NCI-H1092 treated with DMSO at 0.1 percent for 48 hours (cell line): ENCODE results near the gene STC2.

Experiments
- DNase-seq: peaks from one replicate; lab custom pipeline; 2025; lab: John Stamatoyannopoulos, UW

The STC2 gene

DNA sequence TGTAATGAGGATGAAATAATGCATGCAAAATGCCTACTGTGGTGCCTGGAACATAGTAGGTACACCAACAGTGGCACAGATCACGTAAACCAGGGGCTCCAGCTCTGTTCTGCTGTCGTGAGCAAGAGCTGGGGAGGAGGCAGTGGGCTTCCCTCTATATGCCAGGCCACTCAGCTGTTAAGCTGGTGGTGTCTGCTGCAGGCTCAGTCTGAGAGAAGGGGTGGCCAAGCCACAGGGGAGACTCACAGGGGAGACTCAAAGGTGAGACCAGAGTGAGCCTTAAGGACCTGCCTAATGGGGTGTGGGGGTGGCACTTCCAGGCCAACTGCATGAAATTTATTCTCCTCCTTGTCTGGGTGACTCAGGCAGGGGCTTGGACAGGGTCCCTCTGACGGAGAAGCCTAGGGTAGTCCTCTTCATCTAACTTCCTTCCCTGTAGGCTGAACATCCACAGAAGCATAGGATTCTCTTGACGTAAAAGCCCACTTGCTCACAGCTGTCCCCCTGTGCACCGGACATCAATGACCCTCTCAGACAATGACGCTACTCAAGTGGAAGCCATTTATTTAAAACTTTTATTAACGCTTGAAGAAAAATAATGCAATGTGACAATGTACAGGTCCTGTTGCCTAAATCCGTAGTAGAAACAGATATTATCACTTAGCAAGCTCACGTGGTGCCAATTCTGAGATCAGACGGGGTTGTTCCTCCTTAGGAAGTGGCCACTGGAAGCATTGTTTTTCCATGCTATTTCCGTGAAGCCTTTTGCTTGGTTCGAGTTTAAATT, 13.9 kb downstream of the STC2 start:
- DNase-seq = no peak

DNA sequence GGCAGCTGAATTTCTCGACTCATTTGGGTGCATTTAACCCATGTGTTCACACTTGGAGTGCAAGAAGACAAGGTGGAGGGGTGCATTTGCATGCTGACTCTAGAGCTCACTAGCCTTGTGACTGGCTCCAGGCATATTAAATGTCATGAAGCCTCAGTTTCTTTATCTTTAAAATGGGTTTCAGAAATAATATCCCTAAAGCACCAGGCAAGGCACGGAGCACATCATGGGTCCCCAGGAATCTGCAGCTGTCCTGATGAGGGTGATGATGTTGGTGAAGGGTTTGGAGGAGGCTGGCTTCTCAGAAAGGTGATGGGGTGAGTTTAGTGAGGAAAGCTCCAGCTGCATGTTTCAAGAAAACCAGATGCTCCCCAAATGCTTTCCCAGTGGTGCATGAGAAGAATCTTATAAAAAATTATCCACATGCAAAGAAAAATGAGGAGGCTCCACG, 14.8 kb downstream of the STC2 start:
- DNase-seq = no peak

DNA sequence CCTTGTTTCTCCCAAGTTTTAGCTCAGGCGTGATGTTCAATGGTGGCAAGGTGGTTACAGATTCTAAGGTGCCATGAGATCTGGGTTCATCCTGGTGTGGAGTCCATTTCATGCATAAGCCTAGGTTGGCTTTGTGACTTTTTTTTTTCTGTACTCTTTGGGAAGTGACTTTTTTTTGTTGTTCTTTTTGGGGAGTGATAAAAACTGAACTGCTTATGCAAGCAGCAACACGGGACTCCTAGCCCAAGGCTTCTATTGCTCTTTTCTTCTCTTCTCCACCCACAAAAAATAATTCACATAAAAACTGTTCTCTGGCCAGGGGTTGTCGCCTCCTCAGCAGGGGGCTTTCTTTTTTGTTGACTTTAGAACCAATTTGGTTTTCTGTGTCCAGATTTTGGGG, 15.4 kb downstream of the STC2 start:
- DNase-seq = no peak

DNA sequence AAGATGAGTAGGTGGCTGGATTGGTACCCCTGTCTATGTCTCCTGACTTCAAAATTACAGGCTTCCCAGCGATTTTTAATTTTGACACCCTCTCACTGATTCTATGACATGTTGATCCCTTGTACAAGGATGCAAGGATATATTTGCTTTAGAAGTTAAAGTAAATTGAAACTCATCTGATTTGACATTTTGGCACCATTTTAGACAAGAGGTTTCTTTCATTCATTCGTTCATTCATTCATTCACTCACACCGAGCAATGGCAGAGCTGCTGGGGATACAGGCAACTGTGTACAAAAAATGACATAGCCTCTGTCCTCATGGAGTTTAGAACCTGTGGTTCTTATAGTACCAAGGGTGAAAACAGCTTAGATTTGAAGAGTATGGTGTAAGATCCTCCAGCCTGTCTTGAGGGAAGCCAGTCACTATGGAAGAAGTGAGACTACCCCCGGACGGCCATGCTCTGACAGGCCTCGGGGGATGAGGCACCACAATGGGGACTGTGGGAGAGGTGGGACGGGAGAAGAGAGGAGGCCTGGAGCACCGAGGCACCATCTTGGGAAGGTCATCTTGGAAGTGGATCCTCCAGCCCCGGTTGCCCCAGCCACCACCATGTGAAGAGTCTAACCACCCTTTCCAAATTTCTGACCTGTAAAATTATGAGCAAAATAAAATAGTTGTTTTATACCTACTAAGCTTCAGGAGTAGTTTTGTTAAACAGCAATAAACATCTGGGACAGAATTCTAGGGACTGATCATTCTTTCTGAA, 16.2 kb downstream of the STC2 start:
- DNase-seq = no peak

DNA sequence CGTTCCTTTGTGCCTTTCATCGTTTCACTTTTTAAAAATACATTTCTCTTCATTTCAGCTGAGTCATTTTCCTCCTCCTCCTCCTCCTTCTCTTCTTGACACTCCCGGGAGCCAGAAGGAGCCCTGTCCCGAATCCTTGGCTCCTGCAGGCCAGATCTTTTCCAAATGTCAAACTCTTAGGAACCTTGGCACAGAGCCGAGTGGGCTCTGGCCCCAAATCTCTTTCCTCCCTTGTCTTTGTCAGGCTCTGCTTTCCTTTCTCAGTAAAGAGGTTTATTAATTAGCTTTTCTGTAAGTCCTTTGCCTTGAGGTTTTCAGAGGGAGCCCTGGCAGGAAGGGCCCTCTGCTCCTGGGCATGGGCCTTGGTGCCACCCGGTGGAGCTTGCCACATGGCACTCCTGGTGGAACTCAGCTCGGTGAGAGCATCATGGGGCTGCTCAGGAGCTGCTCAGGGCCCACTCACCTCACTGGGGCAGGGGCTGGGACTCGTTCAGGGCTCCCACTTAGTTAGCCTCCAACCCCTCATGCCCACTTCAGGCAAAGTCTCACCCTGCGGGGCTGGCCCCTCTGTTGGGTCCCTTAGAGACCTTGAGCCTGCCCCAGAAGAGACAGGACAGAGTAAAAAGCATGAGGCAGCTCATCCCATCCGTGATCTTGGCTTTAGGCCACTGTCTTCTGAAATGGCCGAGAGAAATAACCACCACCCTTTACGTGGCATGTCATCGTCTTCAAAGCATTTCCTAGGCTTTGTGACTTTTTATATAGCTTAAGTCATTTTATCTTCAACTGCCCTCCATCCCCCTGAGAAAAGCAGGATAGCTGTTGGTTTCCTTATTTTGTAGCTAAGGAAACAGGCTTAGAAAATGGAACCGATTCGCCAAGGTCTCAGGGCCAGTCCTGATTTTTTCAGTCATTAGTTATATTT, 17.1 kb downstream of the STC2 start:
- DNase-seq = no peak

DNA sequence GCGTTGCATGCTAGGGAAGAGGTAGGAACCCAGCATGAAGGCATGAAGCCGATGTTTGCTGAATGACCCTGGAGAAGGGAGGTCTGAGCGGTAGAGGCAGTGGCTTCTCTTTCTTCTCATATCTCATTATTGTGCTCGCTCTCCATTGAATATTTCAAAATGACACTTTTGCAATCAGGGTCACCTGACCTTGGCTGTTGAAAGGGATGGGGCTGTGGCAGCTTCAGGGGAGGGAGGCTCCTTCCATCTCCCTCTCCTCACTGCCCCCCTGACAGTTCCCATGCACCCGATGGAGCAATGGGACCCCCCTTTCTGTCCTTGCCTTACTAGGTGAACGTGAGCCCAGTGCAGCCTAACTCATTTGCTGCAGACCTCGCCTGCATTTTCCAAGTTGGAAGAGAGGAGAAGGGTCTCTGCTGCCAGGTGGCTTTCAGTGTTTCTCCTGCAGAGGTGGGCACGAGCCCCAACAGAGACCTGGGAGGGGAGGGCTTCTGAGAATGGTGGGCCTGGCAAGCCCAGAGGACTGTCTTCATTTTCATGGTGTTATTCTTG, 17.9 kb downstream of the STC2 start:
- no peak for DNase-seq

DNA sequence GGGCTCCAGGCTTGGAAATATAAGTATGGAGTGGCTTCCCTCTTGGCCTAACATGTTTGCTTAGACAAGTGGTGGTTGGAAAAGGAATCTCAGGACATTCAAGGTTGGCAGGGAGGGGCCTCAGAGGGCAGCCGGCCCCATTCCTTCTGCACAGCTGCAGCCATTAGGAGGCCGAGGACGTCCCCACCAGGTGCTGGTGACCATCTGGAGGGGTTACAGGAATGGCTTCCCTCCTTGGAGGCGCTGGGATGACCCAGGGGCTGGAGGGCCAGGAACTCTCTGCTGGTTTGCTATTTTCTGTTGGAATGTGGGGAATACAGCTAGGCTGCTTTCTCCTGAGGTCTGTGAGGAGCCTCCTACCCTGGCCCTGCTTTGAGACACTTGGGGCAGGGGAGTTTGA, 18.5 kb downstream of the STC2 start:
- no peak for DNase-seq

DNA sequence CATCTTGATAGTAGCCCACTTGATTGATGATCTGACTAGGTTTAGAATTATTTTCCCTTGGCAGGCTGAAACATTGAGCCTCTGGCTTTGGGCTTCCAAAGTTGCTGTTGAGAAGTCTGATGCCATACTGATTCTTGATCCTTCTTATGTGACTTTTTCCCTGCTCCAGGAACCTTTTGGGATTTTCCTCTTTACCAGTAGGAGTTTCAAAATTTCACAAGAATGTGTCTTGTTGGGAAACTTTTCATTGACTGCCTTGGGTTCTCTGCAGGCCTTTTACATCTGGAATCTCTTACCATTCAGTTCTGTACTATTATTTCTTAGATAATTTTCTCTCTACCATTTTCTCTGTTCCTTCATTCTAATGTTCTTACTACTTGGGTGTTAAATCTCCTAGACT, 20.0 kb downstream of the STC2 start:
- DNase-seq = no peak

DNA sequence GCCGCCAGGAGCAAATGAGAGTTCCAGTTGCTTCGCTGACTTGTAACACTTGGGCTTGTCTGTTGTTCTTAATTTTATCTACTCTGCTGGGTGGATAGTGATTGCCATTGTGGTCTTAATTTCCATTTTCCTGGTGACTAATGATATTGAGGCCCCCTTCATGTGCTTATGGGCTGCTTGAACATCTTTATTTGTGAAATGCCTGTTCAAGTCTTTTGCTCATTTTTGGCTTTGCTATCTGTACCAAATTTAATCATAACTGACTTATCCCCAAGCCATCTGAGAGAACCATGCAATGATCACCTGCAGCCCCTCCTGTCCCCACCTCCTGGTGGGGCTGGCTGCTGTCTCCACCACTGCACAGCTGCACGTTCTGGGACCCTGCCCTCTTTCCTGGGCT, 20.5 kb downstream of the STC2 start:
- no peak for DNase-seq

DNA sequence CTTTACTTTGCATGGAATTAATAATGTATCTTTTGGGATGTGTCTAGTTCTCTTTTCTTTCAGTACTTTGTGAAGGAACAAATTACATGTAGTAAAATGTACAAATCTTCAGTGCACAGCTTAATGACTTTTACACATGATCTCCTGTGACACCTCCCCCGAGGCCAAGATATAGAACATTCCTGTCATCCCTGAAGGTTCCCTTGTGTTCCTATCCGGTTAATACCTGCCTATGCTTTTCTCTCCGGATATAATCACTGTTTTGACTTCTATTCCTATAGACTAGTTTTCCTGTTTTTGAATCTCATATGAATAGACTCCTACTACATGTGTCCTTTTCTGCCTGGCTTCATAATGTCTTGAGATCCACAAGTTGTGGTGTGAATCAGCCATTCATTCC, 21.5 kb downstream of the STC2 start:
- DNase-seq = no peak

DNA sequence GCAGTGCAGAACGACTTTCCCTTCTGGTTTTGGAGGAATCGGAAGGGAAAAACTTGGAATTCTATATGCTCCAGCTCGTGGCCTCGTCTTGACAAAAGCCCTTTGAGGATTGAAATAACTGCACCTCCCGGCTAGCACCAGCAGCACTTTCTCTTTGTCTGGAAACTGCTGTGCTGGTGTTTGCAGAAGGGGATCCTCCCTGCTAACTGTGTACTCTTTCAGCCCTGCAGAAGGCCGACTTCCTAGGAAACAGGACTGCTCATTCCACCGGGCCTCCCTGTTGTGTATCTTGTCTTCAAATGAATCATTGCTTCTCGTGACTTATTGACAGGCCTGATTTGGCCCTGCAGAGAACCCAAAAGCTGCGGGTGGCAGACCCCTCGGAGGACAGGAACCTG, 23.6 kb downstream of the STC2 start:
- no peak for DNase-seq

DNA sequence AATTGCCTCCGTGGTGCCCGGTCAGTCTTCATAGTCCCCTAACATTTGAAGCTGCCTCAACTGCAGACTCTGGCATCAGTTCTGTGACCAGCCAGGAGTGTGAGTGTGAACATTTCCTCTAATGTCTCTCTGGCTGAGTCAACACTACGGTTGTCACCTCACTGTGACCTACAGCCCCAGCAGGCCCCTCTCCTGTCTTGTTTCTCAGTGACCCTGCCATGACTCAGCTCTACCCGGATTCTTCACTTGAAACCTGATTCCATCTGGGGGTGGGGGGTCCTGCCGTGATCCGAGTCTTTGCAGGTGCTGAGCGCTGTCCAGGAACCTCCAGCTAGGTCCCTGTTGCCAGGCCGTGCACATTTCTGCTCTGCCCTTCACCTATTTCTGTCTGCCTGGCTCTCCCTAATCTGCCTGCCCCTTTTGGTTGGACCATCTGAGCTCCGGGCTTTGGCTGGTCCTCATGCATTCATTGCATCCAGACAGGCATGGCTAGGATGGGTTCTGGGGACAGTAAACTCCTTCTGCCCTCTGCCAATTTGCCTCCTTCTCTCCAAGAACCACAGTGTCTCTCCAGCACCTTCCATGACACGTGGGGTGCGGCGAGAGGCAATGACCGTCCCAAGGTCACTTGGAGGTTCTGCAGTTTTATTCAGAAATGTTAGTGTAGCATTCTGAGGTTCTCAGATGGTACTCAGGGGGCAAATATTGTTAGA, 24.2 kb downstream of the STC2 start:
- DNase-seq = no peak

DNA sequence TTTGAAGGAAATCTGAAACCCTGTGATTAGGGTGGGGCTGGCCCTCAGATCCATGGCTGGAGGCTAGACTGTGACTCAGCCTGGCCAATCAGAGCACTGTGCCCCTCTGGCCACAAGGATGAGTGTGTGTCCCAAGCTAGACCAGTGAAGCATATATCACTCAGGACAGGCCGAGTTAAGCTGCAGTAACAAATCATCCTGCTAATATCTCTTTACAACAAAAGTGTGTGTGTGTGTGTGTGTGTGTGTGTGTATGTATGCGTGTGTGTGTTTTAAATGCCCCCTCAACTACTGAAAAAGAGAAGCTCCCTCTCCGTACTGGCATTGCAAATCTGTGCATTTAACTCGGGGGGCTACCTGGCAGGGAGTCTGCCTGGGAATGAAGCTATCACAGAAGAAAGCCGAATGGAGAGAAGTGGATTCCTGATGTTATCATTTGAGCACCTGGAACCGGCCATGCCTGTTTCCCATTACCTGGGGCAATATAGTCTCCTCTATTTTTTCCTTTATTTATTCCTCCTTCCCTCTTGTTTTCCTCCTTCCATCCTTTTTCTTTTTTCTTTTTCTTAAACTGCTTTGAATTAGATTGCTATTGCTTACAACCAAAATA, 25.6 kb downstream of the STC2 start:
- DNase-seq = peak; percentile 9

DNA sequence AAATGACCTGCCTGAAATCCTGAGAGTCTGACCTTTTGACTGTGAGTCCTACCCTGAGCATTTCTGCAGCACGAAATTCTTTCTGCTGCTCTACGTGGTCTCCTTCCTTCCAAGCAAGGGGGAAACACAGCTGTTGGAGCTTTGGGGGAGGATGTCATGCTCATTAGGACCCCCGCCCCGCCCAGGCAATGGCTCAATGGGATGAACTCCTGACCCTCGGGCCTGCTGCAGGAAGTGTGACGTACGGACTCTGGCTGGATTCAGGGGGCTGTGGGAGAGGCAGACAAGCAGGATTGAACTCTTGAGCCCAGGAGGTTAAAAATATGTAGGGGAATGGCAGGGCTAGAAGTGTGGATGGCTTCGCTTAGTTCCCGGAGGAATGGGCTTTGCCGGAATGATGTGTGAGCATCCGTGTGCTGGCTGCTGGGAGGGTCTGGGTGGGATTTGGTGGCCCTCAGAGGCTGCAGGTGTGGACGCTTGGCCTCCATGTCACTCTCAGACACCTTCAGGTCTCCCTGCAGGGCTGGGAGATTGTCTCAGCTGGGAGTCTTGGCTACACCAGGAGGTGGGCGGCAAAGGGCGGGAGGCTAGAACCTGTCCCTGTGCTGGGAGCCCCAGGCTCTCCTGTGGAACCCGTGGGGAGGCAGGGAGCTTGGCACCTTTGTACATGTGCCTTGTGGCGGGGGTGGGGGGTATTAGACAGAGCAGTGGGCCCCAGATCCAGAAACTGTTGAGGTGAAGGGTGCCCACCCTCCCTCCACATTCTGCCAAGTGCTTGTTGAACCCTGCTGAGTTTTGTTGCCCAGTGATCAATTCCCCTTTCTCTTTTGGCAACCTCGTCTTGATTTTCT, 26.3 kb downstream of the STC2 start:
- no peak for DNase-seq

DNA sequence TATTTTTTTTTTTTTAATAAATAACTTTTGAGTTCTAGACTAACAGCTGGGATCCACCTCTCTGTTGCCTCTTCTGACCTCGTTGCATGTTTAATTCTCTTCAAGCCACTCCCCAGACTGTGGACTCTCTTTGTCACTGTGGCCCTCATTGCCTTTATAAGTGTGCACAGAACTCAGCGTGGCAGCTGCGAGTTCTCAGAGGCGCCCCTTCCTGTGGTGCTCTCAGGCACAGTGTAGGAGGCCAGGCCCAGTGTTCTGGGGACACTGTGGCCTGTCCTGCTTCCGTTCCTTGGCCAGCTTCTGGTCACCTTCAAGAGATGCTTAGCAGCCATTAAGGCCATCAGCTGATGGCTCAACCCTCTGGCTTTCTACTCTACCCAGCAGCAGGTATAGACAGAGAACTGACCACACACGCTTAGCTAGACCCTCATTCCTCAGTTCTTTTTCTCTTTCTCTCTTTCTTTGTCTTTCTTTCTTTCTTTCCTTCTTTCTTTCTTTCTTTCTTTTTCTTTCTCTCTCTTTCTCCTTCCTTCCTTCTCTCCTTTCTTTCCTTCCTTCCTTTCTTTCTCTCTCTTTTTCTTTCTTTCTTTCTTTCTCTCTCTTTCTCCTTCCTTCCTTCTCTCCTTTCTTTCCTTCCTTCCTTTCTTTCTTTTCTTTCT, 27.7 kb downstream of the STC2 start:
- no peak for DNase-seq

DNA sequence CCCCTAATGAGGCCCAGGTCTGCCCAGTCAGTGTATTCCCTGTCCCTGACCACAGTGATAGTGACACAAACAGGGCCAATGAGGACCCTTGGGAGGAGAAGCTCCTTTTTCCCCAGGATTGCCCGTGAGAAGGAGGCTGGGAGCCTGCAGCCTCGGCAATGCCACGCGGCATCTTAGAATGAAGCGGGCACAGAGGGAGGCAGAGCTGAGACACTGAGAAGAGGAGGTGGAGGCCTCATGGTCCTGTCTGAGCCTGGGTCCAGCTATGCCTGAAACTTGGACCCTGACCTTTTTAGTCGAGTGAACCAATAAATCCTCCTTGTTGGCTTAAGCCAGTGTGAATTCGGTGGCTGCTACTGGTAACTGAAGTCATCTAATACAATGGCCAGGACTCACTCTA, 28.4 kb downstream of the STC2 start:
- DNase-seq = no peak

DNA sequence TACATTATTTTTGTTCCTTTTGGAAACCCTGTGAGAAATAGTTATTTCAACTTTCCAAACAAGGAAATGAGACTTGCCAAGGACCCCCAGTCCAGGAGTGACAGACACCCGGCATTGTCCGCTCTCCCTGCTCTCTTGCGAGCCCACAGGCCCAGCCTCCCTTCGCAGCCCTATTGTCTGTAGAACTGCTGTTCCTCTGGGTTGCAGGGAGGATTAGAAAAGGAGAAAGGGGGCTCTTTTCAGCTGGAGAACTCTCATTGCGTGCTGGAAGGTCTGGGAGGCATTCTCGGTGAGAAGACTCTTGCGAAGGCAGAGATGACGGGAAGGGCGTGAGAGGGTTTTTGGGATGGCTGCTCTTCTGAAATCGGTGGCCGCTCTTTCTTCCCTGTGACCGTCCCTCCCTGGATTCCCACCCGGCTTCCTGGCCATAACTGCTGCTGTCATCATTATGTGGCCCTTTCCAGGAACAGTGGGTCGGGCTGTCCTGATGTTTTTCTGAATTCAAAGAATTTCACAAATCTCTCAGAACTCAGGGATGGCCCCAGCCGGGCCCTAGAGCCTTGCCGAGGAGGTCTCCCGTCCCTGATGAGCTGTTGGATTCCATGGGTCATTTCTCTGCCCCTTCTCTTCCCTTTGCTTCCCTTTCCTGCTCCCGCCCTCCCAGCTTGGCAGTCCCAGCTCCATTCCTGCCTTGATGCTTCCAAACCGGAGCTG, 29.8 kb downstream of the STC2 start:
- DNase-seq = no peak

DNA sequence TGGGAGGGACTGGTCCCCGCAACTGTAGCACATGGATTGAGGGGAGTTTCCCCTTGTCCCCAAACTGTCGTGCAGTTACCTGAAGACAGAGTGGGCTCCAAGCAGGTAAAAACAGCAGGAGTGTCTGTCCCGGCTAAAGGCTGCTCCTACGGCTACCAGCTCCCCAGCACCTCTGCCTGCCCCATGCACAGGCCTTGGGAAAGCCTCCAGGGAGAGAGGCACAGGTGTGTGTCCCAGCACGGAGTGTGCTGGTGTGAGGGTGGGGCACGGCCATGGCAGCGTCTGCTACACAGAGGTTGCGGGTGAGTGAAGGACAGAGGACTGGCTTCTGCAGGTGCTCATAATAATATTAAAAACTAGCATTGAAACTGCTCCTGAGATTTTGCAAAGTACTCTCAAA, 30.4 kb downstream of the STC2 start:
- DNase-seq = no peak
